GM18873 (cell line): Measurements from ENCODE around the gene GRAMD1A.
"Not testable (repeated sequence)": the region's sequence is repeated elsewhere in the genome, so short reads cannot be mapped to it uniquely, and the experiment has no call there.

Experiments
- ATAC-seq: cut with Tn5 transposase; IDR thresholded peaks from one replicate; pipeline ENCODE4 v1.9.1; 2021; ENCODE audit warnings: mild to moderate bottlenecking, moderate library complexity, moderate number of reproducible peaks; ENCODE audit not compliant: unreplicated experiment, low FRiP score

The GRAMD1A gene

DNA sequence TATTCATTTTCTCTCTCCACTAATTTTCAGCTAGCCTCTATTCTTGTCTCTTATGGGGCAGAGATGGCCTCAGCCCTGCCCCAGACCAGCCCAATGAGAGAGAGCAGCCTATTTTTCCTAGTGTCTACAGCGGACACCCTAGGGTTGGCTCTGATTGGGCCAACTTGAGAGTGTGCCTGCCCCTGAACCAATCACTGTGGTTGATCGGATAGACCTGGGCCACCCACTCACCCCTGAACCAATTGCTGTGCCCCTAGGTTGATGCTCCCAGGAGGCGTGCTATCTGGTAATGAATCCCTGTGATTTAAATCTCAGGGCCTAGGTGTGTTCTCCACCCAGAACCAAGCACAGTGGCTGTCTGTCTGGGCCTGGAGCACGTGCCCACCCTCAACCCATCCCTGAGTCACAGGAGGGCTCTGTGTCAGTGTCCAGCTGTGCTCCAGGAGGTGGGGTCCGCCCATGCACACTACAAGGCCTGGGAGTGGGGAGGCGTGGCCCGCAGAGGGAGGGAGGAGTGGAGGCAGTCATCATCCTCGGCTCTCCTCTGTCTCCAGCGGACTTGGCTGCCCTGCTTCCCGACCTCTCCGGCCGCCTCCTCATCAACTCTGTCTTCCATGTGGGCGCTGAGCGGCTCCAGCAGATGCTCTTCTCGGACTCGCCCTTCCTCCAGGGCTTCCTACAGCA, 15.3 kb downstream of the GRAMD1A start:
- ATAC-seq, result no peak

GRCh38 chr19:35015954-35016351, 15.8 kb downstream of the GRAMD1A start:
- ATAC-seq, result no peak

GRCh38 chr19:35017507-35017906, 17.4 kb downstream of the GRAMD1A start:
- no peak for ATAC-seq

DNA sequence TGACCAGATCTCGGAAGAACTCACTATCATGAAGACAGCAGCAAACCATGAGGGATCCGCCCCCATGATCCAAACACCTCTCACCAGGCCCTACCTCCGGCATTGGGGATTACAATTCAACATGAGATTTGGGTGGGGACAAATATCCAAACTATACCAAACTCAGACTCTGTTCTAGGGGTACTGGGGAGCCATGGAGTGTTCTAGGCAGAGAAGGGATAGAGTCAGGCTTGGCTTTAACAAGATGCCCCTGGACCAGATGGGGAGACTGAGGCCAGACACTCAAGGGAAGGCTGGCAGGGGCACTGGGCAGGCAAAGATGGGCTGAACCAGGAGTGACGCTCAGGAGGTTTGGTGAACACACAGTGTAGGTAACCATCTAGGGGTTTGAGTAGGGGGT, 18.3 kb downstream of the GRAMD1A start:
- no peak for ATAC-seq

DNA sequence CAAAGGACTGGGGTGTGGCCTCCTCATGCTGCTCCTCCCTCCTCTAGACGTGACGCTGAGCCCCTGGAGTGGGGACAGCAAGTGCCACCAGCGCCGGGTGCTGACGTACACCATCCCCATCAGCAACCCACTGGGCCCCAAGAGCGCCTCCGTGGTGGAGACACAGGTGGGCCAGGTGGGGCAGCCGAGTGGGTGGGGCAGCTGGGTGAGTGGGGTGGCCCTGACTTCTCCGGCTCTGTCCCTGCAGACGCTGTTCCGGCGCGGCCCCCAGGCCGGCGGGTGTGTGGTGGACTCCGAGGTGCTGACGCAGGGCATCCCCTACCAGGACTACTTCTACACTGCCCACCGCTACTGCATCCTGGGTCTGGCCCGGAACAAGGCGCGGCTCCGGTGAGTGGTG, 19.0 kb downstream of the GRAMD1A start:
- no peak for ATAC-seq

DNA sequence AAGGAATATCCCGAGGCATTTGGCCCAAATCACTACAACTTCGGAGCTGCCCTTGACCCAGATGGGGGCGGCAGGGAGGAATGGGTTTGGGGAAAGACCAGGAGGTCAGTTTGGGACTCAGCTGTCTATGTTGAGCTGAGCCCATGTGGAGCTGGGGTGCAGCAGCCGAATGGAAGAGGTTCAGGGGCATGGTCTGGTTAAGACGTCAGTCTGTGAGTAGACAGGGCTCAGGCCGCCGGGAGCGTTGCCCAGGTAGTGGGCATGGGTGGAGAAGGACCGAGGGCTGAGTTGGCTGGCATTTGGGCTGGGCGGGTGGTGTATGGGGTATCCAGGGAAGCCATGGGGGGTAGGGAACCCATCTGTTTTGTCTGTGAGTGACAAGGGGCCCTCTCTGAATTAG, 20.9 kb downstream of the GRAMD1A start:
- no peak for ATAC-seq

- no peak for ATAC-seq
Measured at GRCh38 chr19:35021596-35021995, 21.5 kb downstream of the GRAMD1A start.

DNA sequence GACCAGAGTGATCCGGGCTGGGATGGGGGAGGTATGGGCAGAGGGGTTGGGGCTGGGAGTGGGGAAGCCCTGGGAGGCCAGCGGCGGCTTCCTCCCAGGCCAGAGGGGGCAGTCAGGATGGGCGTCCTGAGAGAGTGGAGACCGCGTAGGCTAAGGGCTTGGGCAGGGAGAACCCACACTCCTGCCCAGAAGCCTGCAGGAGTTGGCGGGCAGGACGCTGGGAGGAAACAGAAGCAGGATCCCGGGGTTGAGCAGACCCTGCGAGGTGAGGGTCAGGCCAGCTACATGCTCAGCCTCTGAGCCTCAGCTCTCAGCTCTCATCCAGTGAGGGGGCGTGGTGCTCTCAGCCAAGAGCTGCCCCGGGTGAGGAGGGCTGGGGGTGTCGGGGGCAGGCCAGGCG, 22.3 kb downstream of the GRAMD1A start:
- ATAC-seq, result no peak

DNA sequence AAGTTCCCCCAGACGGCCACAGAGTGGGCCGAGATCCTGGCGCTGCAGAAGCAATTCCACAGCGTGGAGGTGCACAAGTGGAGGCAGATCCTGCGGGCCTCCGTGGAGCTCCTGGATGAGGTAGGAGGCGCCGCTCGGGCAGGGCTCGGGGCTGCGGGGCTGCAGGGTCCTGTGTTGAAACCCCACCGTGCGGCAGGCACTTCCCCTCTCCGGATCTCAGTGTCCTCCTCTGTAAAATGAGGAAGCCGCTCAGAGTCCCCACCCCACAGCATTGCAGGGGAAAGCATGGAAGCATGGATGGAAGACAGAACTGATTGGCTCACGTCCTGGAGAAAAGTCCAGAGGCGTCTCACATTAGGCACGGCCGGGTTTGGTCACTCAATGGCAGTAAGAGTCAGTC, 23.3 kb downstream of the GRAMD1A start:
- no peak for ATAC-seq

DNA sequence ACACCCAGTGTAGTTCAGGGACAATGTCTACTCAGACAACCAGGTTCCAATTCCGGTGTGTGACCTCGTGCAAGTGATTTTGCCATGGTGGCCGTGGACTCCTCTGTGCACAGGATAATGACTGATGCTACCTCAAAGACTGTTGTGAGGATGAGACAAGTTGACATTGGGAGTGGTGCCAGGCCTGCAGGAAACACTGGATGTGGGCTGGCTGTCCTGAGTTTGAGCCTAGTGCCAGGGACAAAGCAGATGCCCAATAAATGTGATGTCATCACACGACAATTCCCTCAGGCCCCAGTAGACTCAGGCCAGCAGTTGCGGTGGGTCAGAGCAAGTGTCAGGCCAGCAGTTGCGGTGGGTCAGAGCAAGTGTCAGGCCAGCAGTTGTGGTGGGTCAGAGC, 24.0 kb downstream of the GRAMD1A start:
- ATAC-seq, result no peak

DNA sequence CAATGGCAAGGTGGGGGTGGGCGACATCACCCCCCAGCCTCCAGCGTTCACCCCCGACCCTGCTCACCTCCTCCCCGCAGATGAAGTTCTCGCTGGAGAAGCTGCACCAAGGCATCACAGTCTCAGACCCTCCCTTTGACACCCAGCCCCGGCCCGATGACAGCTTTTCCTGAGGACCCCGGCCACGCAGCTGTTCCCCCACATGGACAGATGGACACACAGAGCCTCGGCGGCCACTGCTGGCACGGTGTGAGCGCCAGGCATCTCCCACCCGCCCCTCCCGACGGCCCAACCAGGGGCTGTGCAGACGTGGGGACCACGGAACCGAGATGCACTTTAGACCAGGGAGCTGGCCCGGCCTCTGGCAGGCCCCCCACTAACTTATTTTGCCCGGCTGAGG, 25.8 kb downstream of the GRAMD1A start:
- ATAC-seq, result no peak

GRCh38 chr19:35026418-35026817, 26.3 kb downstream of the GRAMD1A start:
- ATAC-seq, result no peak

- no peak for ATAC-seq
Measured at GRCh38 chr19:35027009-35027408, 26.9 kb downstream of the GRAMD1A start.

DNA sequence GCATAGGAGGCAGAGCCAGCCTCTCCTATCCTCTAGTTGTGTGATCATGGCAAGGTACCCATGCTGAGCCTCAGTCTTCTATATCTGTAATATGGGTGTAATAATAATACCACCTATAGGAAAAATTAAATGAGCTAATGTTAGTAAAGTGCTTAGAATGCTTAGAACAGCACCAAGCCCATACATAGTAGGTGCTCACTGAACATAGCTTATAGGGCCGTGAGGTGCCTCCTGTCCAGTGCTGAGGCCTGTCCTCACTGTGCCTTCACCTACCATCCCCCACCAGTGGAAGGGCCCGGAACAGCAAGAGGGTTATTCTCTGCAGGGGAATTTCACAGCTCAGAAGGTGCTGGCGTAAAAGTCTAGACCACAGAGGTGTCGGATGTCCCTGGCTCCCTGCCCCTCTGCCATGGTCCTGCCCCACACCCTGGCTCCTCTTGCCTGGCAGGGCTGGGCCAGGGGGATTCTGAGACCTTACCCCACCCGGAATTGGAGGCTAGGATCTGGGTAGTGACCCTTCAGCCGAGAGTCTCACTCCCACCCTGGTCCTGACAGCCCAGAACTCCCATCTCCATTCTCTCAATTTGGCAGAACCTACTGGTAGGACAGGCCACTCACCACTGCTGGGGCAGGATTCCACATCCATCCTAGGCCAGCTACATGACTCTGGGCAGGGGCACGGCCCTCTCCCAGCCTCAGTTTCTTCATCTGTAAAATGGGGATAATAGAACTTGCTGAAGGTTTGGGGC, 27.9 kb downstream of the GRAMD1A start:
- no peak for ATAC-seq

DNA sequence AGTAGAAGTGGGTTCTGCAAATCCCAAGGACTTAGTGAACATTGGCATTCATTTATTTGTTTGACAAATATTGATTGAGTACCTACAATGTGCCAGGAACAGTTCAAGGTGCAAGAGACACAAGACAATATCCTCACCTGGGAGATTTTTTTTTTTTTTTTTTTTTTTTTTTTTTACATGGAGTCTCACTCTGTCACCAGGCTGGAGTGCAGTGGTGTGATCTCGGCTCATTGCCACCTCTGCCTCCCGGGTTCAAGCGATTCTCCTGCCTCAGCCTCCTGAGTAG, 28.4 kb downstream of the GRAMD1A start:
- not testable (repeated sequence) for ATAC-seq

DNA sequence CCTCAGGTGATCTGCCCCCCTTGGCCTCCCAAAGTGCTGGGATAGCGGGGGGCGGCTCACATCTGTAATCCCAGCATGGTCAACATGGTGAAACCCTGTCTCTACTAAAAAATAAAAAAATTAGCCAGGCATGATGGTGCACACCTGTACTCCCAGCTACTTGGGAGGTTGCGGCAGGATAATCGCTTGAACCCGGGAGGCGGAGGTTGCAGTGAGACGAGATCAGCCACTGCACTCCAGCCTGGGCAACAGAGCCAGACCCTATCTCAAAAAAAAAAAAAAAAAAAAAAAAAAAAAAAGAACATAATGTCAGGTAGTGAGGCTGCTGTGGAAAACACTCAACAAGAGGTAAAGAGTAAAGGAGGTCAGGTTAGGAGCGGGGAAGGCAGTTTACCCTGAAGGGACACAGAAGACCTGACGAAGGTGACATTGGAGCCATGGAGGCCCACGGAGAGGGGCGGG, 29.2 kb downstream of the GRAMD1A start:
- ATAC-seq, result not testable (repeated sequence)

- no peak for ATAC-seq
Measured at GRCh38 chr19:35029737-35030256, 29.7 kb downstream of the GRAMD1A start.

GRCh38 chr19:35030257-35031071, 30.3 kb downstream of the GRAMD1A start, which contains the start of gene SCN1B:
SCN1B (plus strand) TSS chr19:35030470; CDS start chr19:35030821, 351 bp downstream.
- ATAC-seq, result no peak

DNA sequence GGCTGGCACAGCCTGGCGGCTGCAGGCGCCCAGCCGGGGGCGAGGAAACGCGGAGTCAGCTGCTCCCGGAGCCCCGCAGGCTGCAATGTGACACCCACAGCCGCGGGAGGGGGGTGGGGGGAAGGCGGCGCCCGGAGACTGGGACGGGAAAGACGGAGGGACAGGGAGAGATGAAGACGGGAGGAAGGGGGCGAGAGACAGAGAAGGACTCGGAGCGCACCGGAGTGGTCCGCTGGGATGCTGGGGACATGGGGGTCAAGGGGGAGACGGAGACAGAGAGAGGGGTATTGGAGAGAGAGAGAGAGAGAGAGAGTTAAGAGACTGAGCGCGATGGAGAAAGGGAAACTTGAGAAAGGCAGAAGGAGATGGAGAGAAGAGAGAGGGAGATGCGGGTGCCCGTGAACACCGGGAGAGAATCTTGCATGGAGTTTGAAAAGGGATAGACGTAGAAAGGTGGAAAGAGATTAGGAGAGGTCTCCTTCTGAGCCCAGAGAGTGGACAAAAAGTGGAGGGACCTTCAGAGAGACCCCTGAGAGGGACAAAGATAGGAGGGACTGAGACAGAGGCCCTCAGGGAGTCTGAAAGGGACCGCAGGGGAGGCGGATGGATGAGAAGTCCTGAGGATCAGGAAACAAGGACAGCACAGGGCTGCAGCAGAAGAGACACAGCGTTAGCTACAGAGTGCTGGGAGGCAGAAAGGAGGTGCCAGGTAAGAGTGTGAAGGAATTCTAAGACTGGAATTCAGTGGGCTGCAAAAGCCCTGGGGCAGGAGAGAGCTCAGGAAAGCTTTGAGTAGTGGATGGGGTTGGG, 31.2 kb downstream of the GRAMD1A start:
- no peak for ATAC-seq

GRCh38 chr19:35032356-35032865, 32.3 kb downstream of the GRAMD1A start:
- no peak for ATAC-seq
